GM04503 (cell line): ENCODE results near the gene CDH1.
"Not testable (repeated sequence)": the region's sequence is repeated elsewhere in the genome, so short reads cannot be mapped to it uniquely, and the experiment has no call there.

ENCODE experiments used
- DNase-seq: peaks from one replicate; pipeline ENCODE4 v3.0.0-alpha.2; 2012; ENCODE audit warnings: low read depth

The CDH1 gene

DNA sequence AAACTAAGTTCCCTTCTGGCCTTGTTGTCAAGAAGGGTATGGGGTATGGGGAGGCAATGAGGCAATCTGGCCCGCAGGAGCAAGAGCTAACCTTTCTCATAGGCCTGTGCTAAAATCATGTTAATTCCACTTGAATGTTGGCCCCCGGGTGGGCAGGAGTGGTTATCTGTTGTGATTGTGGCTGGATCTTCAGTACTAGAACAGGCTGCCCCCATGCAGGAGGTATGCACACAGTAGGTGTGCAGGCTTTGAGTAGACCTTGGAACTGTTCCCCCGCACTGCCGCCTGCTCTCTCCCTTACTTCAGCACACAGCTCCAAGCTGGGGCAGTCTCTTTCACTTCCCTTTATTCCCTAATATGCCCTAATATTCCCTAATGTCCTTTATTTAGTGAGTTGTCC, 53.9 kb downstream of the CDH1 start:
- DNase-seq, result no peak

DNA sequence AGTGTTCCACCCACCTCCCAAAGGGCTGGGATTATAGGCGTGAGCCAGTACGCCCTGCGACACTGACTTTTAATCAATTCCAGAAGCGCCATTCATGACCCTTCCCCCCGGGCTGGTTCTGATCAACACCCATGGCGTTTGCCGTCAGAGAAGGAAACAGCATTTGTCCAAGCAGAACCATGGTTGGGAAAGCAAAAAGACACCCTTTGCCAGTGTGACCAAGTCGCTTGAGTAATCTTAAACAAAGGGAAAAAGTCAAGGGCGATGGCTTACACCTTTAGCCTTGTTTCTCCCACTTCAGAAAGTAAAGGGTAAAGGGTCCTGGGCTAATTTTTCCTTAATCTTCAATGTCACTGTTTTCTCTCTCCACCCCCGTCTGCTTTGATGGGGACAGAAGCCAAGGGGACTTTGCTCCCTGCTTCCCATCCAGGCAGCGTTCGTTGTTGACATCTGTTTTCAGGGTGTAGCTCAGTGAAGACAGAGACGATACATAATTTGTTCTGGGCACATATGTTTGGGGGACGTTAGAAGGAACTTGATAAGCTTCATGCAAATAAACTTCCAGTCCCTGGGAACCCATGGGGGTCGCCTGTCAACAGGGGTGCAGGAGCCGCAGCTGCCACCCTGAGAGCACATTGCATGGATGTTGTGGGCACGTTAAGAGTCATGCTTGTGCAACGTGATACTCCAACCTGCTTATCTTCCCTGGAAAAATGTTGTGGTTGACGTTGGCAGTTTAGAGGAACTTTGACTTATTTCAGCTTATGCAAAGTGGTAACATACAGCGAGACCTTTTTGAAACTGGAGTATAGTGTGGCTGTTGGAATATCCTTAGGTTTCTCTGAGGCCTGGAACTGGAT, 55.6 kb downstream of the CDH1 start:
- DNase-seq, result no peak

DNA sequence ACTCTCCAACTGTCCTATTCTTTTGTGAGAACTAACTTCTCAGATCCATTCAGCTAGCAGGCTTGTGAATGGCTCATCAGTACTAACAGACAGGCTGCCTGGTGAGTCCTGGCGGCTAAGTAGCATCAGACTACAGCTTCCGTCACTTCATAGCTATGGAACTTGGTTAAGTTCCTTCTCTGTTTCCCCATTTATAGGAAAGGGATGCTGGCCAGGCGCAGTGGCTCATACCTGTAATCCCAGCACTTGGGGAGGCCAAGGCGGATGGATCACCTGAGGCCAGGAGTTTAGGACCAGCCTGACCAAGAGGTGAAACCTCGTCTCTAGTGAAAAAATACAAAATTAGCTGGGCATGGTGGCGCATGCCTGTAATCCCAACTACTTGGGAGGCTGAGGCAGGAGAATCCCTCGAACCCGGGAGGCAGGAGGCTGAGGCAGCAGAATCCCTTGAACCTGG, 56.3 kb downstream of the CDH1 start:
- no peak for DNase-seq

DNA sequence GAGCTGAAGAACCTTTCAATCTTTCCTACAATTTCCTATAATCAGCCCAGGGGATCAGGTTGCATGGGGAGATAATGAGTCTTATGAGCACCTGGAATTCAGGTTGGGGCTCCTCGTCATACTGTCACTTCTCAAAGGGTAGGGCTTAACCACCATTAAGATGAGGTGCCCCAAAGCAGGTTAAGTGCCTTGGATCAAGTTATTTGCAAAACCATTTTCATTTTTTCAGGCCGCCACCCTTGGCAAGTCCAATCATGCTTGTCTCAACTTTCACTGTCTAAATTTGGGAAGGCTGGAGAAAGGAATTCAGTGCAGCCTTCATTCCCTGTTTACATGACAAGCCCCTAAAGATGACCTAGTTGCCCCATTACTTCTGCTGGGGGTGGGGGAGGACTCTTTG, 61.3 kb downstream of the CDH1 start:
- DNase-seq, result no peak

DNA sequence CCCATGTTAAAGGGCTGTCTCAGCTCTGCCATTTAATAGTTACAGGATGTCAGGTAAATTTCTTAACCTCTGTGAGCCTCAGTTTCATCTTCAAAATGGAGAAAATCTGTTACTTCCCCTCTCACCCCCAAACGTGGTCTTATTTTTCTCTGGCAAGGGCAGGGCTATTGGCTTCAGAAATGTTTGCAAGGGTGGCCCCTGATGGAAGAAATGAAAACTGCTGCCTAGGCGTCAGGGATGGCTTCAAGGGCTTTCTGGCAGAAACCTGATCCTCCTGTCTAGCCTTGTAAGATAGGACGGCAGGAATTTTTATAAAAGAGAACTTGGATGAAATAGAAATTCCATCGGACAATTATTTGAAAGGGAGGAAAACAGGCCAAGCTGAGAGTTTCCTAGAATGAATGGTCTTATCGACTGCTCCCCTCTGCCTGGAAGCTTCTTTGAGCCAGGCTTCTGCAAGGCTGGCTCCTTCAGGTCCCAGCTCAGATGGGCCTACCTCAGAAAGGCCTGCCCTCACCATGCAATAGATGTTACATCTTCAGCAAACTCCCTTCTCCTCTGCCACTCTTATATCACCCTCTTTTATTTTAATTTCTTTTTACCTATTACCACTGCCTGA, 63.3 kb downstream of the CDH1 start:
- peak; percentile 44 for DNase-seq

DNA sequence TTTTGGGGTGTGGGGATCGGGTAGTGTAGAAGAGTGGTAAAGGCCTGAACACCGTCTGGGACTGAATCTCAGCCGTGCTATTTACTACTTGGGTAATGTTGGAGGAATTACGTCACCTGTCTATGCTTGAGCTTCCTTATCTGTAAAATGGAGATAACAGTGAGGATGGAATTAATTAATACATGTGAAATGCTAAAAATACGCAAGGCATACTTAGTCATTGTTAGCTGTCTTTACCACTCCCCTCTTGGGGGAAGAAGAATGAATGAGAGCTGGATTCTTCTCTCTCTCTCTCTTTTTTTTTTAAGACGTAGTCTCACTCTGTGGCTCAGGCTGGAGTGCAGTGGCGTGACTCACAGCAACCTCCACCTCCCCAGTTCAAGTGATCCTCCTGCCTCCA, 65.1 kb downstream of the CDH1 start:
- DNase-seq, result no peak

DNA sequence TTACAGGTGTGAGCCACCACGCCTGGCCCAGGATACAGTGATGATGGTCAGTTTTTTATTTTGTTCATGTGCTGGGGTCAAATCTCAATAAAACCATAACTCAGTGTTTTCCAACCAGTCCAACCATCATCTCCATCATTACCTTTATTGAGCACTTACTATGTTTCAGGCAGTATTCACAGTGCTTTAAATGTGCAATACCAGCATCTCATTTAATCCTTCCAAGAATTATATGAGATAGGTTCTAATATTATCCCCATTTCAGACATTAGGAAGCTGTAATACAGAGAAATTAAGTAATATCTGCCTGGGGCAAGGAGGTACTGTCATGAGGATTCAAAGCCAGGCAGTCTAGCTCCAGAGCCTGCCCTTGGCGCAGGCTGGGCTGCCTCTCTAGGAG, 69.3 kb downstream of the CDH1 start:
- DNase-seq, result no peak

DNA sequence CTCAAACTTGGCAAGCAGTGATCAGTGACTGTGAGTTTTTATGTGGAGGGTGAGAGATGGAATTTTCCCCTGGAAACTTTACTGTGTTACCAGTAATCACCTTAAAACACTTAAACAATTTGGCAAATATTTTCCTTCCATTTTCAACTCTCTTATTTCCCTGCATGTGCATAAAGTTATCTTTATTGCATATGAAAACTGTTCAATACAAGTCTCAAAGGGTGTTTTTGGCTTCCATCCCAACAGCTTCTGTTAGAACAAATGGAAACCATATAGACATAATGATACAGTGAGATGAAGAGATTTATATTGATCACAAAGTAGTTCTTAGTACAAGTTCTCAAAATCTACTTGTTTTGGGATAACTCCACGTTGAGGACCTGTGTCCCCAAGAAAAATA, 69.9 kb downstream of the CDH1 start:
- DNase-seq, result no peak

DNA sequence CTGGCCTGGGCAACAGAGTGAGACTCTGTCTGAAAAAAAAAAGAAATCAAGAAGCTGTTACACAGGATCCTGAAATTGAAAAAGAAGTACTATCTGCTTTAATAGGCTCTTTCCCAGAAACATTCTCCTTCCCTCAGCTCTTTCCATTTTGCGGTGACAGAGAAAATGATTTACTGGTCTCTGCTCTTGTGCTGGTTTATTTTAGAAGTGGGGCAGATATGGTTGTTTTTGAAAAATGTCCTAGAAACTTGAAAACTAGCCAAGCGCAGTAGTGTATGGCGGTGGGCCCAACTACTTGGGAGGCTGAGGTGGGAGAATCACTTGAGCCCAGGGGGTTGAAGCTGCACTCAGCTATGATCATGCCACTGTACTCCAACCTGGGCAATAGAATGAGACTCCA, 77.4 kb downstream of the CDH1 start:
- no peak for DNase-seq

DNA sequence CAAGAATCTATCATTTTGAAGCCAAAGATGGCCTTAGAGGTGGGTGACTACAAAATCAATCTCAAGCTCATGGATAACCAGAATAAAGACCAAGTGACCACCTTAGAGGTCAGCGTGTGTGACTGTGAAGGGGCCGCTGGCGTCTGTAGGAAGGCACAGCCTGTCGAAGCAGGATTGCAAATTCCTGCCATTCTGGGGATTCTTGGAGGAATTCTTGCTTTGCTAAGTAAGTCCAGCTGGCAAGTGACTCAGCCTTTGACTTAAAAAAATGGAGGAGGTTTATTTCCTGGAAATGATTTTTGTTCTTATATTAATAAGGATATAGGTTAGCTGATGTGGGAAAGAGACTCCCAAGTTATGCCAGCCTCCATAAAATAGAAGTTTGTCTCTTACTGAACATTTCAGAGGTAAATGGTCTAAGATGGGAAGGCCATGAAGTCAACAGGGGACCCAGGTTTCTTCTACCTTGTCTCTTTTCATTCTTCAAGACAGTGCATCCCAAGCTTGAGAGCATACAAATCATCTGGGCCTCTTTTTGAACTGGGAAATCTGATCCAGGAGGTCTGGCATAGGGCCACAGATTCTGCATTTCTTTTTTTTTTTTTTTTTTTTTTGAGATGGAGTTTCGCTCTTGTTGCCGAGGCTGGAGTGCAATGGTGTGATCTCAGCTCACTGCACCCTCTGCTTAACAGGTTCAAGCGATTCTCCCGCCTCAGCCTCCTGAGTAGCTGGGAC, 86.5 kb downstream of the CDH1 start:
- DNase-seq, result peak; percentile 71

DNA sequence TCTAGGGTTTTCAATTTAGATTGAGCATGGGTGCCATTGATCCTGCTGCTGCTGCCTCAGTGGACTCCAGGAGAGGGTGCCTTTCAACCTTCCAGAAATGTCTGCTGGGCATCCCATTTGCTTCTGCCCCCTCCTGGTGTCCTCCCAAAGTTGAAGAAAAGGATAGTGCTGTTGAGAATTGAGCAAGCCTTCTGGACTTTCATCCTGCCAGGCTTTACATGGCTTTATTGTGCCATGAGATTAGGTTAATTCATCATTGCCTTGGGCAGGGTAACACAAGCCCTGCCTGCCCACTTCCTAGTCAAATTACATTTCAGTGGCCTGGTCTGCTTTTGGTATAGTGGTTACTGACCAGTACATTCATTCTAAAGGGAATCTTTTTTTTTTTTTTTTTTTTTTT, 88.3 kb downstream of the CDH1 start:
- DNase-seq, result no peak

DNA sequence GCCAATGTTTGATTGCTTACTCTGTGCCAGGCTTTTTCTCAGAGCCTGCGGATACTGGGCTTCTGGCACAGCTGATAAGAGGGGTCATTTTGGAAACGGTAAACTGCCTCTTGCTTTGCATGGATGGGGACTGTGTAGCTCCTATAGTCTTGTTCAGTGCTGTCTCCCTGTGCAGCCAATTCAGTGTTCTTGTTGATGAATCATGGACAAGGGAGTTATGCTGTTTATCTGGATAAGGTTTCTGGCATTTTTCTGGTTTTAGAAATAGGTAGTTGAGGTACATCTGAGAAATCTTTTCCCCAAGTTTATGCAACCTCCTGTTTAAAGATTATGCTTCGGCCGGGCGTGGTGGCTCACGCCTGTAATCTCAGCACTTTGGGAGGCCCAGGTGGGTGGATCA, 89.6 kb downstream of the CDH1 start:
- DNase-seq, result no peak

DNA sequence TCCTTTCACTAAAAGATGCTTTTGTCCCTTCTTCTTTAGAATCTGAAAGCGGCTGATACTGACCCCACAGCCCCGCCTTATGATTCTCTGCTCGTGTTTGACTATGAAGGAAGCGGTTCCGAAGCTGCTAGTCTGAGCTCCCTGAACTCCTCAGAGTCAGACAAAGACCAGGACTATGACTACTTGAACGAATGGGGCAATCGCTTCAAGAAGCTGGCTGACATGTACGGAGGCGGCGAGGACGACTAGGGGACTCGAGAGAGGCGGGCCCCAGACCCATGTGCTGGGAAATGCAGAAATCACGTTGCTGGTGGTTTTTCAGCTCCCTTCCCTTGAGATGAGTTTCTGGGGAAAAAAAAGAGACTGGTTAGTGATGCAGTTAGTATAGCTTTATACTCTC, 96.2 kb downstream of the CDH1 start:
- DNase-seq, result no peak

DNA sequence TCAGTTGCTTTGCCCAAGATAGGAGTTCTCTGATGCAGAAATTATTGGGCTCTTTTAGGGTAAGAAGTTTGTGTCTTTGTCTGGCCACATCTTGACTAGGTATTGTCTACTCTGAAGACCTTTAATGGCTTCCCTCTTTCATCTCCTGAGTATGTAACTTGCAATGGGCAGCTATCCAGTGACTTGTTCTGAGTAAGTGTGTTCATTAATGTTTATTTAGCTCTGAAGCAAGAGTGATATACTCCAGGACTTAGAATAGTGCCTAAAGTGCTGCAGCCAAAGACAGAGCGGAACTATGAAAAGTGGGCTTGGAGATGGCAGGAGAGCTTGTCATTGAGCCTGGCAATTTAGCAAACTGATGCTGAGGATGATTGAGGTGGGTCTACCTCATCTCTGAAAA, 97.5 kb downstream of the CDH1 start:
- DNase-seq, result no peak

DNA sequence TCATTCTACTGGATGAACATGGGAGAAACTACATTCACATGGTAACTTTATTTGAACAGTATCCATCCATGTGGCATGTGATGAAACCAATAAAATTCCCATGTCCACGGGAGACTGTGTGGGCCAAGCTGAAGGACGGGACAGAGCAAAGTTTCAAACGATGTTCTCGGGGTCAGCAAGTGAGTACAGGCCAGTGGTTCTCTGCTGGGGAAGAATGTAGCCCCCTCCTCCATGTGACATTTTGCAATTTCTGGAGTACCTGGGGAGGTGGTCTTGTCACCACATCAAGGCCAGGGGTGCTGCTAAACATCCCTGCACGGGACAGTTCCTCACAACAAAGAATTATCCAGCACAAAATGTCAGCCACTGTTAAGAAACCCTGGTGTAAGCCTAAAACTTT, 98.9 kb downstream of the CDH1 start:
- DNase-seq, result no peak

DNA sequence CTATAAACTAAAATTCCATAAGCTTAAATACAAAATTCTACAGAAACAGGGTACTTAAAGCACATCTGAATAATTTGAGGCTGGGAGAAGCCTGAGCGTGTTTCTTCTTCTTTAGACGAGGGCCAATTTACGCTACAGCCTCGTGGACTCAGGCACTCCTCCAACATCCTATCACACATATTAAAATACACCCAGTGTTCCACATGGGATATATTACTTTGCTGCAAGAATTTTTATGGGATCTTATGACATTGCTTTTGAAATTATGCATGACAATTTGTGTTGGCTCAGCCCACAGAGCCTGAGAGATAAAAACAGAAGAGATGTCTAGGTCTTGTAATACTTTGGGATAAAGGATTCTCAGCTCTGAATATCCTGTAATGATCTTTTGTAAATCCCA, 102.7 kb downstream of the CDH1 start:
- peak; percentile 14 for DNase-seq

DNA sequence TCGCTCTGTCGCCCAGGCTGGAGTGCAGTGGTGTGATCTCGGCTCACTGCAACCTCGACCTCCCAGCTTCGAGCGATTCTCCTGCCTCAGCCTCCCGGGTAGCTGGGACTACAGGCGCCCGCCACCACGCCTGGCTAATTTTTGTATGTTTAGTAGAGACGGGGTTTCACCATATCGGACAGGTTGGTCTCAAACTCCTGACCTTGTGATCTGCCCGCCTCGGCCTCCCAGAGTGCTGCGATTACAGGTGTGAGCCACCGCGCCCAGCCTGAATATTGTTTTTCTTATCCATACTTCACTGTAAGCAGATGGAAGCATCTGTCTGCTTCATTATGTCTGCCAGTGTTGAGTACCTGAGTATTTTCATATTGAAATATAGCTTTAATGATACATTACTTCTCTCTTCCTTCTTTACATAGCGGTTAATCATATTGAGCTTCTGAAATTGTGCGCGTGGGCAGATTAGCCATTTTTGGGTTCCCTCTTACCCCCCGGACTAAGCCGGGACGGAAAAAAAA, 105.9 kb downstream of the CDH1 start:
- not testable (repeated sequence) for DNase-seq

DNA sequence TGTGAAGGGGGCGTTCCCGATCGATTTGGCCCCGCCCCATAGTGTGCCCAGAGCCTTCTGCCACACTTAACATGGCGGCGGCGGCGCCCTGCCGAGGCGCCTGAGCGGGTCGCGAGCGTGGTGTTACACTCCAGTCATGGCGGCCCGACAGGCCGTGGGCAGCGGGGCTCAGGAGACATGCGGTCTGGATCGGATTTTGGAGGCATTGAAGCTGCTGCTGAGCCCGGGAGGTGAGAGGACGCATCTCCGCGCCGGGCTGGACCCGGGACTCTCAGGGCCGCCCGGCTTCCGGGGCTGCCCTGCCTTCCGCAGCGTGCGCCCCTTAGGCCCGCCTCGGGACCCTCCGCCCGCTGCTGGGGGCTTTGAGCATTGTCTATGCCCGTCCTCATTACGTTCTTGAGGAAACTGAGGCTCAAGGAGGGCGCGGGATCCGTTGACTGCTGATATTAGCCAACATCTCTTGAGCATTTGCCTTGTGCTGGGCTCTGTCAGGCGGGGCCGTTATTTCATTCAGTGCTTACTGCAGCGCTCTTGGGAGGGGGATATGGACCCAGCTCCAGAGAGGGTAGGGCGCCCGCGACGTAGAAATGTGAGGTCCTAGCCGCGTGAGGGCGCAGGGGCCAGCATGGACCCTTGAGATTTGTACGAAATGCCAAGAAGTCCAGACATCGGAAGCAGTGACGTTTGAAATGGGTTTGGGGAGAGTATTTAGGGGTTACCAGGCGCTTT, 106.6 kb downstream of the CDH1 start, which contains the start of gene TANGO6:
TSS of gene TANGO6 (plus strand) at position 50 of the 729 bp plus-strand sequence. CDS start at position 137, 87 bp downstream.
- peak; percentile 14 for DNase-seq

DNA sequence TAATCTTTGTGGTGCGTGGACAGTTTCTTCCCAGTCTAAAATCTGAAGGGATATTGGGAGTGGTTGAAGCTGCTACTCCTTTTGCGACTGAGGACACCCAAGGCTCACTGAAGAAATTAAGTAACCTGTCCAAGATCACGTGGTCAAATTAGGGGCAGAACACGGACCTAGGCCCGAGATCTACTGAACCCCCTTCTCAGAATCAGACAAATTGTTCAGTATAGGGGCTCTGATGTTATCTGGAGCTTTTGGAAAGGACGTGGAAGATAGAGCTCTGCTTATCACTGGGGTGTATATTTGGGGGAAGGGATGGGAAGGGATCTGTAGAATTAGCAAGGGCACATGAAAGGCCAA, 107.1 kb downstream of the CDH1 start:
- DNase-seq, result no peak

DNA sequence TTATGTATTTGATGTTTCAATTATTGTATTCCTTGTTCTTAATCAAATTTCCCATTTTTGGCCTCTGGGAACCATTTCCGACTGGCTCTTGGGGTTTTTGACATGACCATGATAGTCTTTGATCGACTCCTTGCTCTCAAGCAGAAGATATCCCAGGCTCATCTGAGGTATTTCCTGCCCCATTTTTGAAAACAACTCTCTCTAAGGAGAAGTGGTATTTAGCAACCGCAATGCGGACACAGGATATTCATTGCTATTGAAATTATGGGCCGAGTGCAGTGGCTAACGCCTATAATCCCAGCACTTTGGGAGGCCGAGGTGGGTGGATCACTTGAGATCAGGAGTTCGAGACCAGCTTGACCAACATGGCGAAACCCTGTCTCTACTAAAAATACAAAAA, 111.7 kb downstream of the CDH1 start:
- DNase-seq, result no peak

DNA sequence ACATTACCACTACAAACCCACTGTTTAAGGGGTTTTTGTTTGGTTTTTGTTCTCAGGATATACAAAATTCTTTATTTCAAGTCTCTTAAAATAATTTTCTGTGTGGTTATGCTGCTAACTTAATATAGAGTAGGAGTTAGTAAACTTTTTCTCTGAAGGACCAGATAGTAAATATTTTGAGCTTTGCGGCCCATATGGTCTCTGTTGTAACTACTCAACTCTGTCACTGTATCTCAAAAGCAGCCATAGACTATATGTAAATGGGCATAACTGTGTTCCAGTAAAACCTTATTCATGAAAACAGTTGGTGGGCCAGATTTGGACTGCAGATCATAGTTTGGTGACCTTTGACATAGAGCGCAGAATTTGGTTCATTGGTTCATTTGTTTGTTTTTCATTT, 113.4 kb downstream of the CDH1 start:
- no peak for DNase-seq

DNA sequence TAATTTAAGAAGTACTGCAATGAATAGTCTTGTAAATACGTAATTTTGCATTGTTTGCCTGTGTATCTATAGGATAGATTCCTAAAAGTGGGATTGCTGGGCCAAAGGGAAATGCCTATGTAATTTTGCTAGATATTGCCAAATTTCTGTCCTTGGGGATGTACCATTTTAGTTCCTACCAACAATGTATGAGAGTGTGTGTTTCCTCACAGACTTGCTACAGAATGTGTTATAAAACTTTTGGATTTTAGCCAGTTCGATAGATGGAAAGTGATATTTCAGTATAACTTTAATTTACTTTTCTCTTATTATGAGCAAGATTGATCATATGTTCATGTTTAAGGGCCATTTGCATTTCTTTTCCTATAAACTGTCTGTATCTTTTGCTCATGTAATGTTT, 114.5 kb downstream of the CDH1 start:
- no peak for DNase-seq
